Astrocyte (in vitro differentiated cells and primary cell): Measurements from ENCODE around the gene TRMU.

Experiments
- EZH2 ChIP-seq: IDR thresholded peaks from 2 replicates; pipeline ENCODE4 v1.6.1; 2012; ENCODE audit warnings: mild to moderate bottlenecking, low read length, inconsistent platforms; ENCODE audit not compliant: insufficient read depth
- TF ChIP-seq, protein P1 (sequence below): IDR thresholded peaks from 2 replicates; pipeline ENCODE4 v1.5.1; 2011; ENCODE audit warnings: low read depth, mild to moderate bottlenecking, inconsistent platforms, low read length, moderate library complexity; ENCODE audit not compliant: insufficient read depth

DNA sequence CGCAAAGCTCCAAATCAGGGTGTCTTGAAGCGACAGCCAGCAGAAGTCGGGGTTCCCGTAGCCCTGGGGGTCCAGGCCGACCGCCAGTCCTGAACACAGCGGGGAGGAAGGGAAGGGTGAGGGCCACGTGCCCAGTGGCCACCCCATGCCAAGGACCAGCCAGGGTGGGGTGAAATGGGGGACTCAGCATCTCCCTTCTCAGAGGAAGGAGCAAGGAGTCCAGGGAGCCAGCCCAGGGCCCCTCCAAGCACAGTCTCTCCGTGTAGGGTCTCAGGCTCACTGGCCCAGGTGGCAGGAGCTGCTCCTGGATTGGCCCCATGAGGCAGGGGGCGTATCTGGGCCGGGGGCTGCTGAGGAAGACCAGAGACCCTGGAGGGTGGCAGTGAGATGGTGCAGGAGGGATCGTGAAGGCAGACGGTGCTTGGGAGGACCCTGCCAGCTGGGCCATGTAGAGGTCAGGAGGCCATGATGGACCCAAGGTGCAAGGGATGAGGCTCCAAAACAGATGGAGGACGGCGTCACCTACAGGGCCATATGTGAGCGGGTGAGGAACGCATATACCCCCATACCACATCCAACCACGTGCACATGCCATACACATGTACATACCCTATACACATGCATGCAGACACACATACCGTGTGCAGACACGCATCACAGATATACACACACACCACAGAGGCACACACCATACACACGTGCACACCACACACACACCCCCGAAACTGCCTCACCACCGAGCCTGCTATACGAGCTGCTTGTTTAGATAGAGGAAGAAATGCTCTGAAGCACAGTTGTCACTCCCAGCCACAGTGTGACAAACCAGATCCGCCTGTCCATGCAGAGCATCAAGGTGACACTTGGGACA lies 34.4 kb downstream of the TRMU start:
- TF ChIP-seq, protein P1, sequence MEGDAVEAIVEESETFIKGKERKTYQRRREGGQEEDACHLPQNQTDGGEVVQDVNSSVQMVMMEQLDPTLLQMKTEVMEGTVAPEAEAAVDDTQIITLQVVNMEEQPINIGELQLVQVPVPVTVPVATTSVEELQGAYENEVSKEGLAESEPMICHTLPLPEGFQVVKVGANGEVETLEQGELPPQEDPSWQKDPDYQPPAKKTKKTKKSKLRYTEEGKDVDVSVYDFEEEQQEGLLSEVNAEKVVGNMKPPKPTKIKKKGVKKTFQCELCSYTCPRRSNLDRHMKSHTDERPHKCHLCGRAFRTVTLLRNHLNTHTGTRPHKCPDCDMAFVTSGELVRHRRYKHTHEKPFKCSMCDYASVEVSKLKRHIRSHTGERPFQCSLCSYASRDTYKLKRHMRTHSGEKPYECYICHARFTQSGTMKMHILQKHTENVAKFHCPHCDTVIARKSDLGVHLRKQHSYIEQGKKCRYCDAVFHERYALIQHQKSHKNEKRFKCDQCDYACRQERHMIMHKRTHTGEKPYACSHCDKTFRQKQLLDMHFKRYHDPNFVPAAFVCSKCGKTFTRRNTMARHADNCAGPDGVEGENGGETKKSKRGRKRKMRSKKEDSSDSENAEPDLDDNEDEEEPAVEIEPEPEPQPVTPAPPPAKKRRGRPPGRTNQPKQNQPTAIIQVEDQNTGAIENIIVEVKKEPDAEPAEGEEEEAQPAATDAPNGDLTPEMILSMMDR = no peak
- no peak for TF ChIP-seq EZH2
